H9 (cell line): Measurements from ENCODE around the gene RAPGEF3. TPM values are rescaled to one million over a fixed set of nuclear protein-coding genes. Genes with fewer than 3 reads are reported as not detected.
A peak's percentile ranks its signal among the peaks of the same experiment; 100 is the strongest.

Experiments
- DNase-seq: peaks from one replicate; pipeline ENCODE4 v3.0.0-alpha.2; 2017
- H2AFZ ChIP-seq: one replicate; pipeline ENCODE4 v1.6.1; 2013; ENCODE audit warnings: mild to moderate bottlenecking, low read length, control low read depth, moderate library complexity
- H2AK5ac ChIP-seq: 2 replicates; pipeline ENCODE4 v1.6.1; 2013; ENCODE audit warnings: low read length, control low read depth, mixed read lengths; ENCODE audit not compliant: insufficient read length
- H2BK120ac ChIP-seq: one replicate; pipeline ENCODE4 v1.6.1; 2013; ENCODE audit warnings: low read depth, mild to moderate bottlenecking, low read length, control low read depth, inconsistent platforms; ENCODE audit not compliant: poor library complexity, severe bottlenecking
- H2BK12ac ChIP-seq: 2 replicates; pipeline ENCODE4 v1.6.1; 2013; ENCODE audit warnings: low read length, control low read depth, mixed read lengths, low read depth; ENCODE audit not compliant: insufficient read length
- H2BK15ac ChIP-seq: 2 replicates; pipeline ENCODE4 v1.6.1; 2013; ENCODE audit warnings: low read depth, low read length, control low read depth
- H2BK20ac ChIP-seq: one replicate; pipeline ENCODE4 v1.6.1; 2013; ENCODE audit warnings: low read depth, mild to moderate bottlenecking, low read length, control low read depth, inconsistent platforms; ENCODE audit not compliant: poor library complexity, severe bottlenecking
- H2BK5ac ChIP-seq: 2 replicates; pipeline ENCODE4 v1.6.1; 2013; ENCODE audit warnings: low read length, control low read depth, mixed read lengths; ENCODE audit not compliant: insufficient read length
- H3K14ac ChIP-seq: 2 replicates; pipeline ENCODE4 v1.6.1; 2013; ENCODE audit warnings: low read length, control low read depth; ENCODE audit not compliant: insufficient read depth
- H3K18ac ChIP-seq: 2 replicates; pipeline ENCODE4 v1.6.1; 2013; ENCODE audit warnings: low read depth, mild to moderate bottlenecking, mixed read lengths, low read length, control low read depth; ENCODE audit not compliant: insufficient read length
- H3K23ac ChIP-seq: 2 replicates; pipeline ENCODE4 v1.6.1; 2013; ENCODE audit warnings: low read length, control low read depth, mixed read lengths, low read depth; ENCODE audit not compliant: insufficient read length
- H3K23me2 ChIP-seq: 2 replicates; pipeline ENCODE4 v1.6.1; 2013; ENCODE audit warnings: low read depth, mild to moderate bottlenecking, mixed read lengths, low read length, control low read depth; ENCODE audit not compliant: insufficient read length, poor library complexity, severe bottlenecking
- H3K27ac ChIP-seq: 2 replicates; pipeline ENCODE4 v1.5.1; 2013; ENCODE audit warnings: low read length, control low read depth, mixed read lengths, low read depth; ENCODE audit not compliant: insufficient read length
- H3K27me3 ChIP-seq: 2 replicates; pipeline ENCODE4 v1.6.1; 2013; ENCODE audit warnings: low read length, control low read depth, inconsistent platforms; ENCODE audit not compliant: insufficient read depth
- H3K4ac ChIP-seq: 2 replicates; pipeline ENCODE4 v1.6.1; 2013; ENCODE audit warnings: low read depth, mild to moderate bottlenecking, control low read depth, inconsistent platforms, low read length, moderate library complexity
- H3K4me1 ChIP-seq: 2 replicates; pipeline ENCODE4 v1.6.1; 2013; ENCODE audit warnings: low read length, control low read depth, inconsistent platforms; ENCODE audit not compliant: insufficient read depth
- H3K4me2 ChIP-seq: 2 replicates; pipeline ENCODE4 v1.6.1; 2013; ENCODE audit warnings: low read length, control low read depth, mixed read lengths; ENCODE audit not compliant: insufficient read length, insufficient read depth
- H3K56ac ChIP-seq: 2 replicates; pipeline ENCODE4 v1.6.1; 2013; ENCODE audit warnings: low read depth, mild to moderate bottlenecking, mixed read lengths, low read length, control low read depth; ENCODE audit not compliant: insufficient read length
- H3K79me1 ChIP-seq: 2 replicates; pipeline ENCODE4 v1.6.1; 2013; ENCODE audit warnings: low read depth, mild to moderate bottlenecking, moderate library complexity, low read length, control low read depth, inconsistent platforms; ENCODE audit not compliant: insufficient read depth, poor library complexity, severe bottlenecking
- H3K79me2 ChIP-seq: 2 replicates; pipeline ENCODE4 v1.6.1; 2013; ENCODE audit warnings: low read length, control low read depth, inconsistent platforms; ENCODE audit not compliant: insufficient read depth
- H3K9ac ChIP-seq: 2 replicates; pipeline ENCODE4 v1.6.1; 2013; ENCODE audit warnings: low read length, control low read depth, mixed read lengths; ENCODE audit not compliant: insufficient read length; ENCODE audit errors: extremely low read depth
- H3K9me3 ChIP-seq: one replicate; pipeline ENCODE4 v1.6.1; 2013; ENCODE audit warnings: low read depth, low read length, inconsistent platforms; ENCODE audit not compliant: control insufficient read depth
- H3T11ph ChIP-seq: one replicate; pipeline ENCODE4 v1.6.1; 2013; ENCODE audit warnings: mild to moderate bottlenecking, low read length, control low read depth, inconsistent platforms
- H4K20me1 ChIP-seq: one replicate; pipeline ENCODE4 v1.6.1; 2013; ENCODE audit not compliant: control insufficient read depth, insufficient read length, insufficient read depth
- H4K5ac ChIP-seq: 2 replicates; pipeline ENCODE4 v1.6.1; 2013; ENCODE audit warnings: low read depth, mild to moderate bottlenecking, mixed read lengths, low read length, control low read depth; ENCODE audit not compliant: insufficient read length
- H4K8ac ChIP-seq: replicated peaks from 2 replicates; pipeline ENCODE4 v1.6.1; 2013; ENCODE audit warnings: low read length, control low read depth, mixed read lengths, low read depth; ENCODE audit not compliant: insufficient read length
- H4K91ac ChIP-seq: 2 replicates; pipeline ENCODE4 v1.6.1; 2013; ENCODE audit warnings: low read depth, mild to moderate bottlenecking, moderate library complexity, mixed read lengths, low read length, control low read depth; ENCODE audit not compliant: insufficient read length
- H3K27ac Mint-ChIP-seq, 3 experiments: 2 replicates in 2 of 3; 3 replicates in 1 of 3; pipeline ENCODE4 v1.8.0; 2020 to 2021; ENCODE audit warnings: mixed read lengths in 3 of 3, mild to moderate bottlenecking in 1 of 3, moderate library complexity in 1 of 3
- H3K27me3 Mint-ChIP-seq: 2 replicates; pipeline ENCODE4 v1.8.0; 2021; ENCODE audit warnings: low read depth, mild to moderate bottlenecking, moderate library complexity, mixed read lengths
- H3K36me3 Mint-ChIP-seq, 3 experiments: 2 replicates in 2 of 3; 3 replicates in 1 of 3; pipeline ENCODE4 v1.8.0; 2020 to 2021; ENCODE audit warnings: low read depth in 3 of 3, mixed read lengths in 3 of 3; ENCODE audit not compliant: insufficient read depth in 1 of 3
- H3K4me1 Mint-ChIP-seq, 2 experiments: 2 replicates each; pipeline ENCODE4 v1.8.0; 2020; ENCODE audit warnings: mixed read lengths in 2 of 2
- H3K4me3 Mint-ChIP-seq, 2 experiments: 2 replicates in 1 of 2; 3 replicates in 1 of 2; pipeline ENCODE4 v1.8.0; 2020 to 2021; ENCODE audit warnings: mild to moderate bottlenecking in 2 of 2, mixed read lengths in 2 of 2, moderate library complexity in 1 of 2
- H3K9me3 Mint-ChIP-seq, 2 experiments: 2 replicates in 1 of 2; 3 replicates in 1 of 2; pipeline ENCODE4 v1.8.0; 2020; ENCODE audit warnings: mild to moderate bottlenecking in 2 of 2, mixed read lengths in 2 of 2, moderate library complexity in 1 of 2
- WGBS: extraction: QIAGEN DNeasy Blood & Tissue Kit; methylation state at CpG from one replicate; pipeline ENCODE4 v1.1.7; 2013; ENCODE audit warnings: missing lambda C conversion rate, low lambda C conversion rate, mixed read lengths; ENCODE audit not compliant: insufficient read length; ENCODE audit errors: extremely low coverage; 5-methylcytosine and 5-hydroxymethylcytosine counted together
- total RNA-seq: library from RNA; stranded (reverse); gene quantifications from 2 replicates; pipeline ENCODE4 v1.2.1, GENCODE V29; 2021
- TF ChIP-seq, protein P1 (sequence below): fragments of 200-600 bp; sonication (generic); conservative IDR thresholded peaks from 3 replicates; pipeline ENCODE4 v1.8.0; 2021; ENCODE audit warnings: antibody characterized with exemption, mild to moderate bottlenecking

The RAPGEF3 gene
- total RNA-seq, 1 experiment from 2014 or later: 7.4 TPM

DNA sequence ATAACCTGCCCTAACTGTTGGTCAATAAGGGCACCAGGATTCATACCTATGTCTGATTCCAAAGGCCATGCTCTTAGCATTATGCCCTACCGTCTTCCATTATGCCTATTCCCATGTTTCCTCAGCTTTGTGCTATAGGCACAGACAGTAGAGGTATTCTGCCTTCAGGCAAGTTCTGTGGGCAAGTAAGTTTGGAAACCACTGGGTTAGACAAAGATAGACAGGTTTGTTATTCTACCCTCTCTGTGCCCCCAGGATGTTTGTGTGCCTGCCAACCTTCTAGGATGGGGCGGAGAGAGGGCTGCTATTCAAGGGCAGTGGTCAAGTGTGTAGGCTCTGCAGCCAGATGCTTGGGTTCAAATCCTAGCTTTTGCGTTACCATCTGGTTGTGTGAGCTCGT lies 4.6 kb downstream of the RAPGEF3 start:
- H3K27me3 ChIP-seq: no peaks in the 10 kb centered on the region
- no peak overlapping the region for H2AK5ac ChIP-seq
- H2BK120ac ChIP-seq: no peak overlapping the region
- TF ChIP-seq, protein P1, sequence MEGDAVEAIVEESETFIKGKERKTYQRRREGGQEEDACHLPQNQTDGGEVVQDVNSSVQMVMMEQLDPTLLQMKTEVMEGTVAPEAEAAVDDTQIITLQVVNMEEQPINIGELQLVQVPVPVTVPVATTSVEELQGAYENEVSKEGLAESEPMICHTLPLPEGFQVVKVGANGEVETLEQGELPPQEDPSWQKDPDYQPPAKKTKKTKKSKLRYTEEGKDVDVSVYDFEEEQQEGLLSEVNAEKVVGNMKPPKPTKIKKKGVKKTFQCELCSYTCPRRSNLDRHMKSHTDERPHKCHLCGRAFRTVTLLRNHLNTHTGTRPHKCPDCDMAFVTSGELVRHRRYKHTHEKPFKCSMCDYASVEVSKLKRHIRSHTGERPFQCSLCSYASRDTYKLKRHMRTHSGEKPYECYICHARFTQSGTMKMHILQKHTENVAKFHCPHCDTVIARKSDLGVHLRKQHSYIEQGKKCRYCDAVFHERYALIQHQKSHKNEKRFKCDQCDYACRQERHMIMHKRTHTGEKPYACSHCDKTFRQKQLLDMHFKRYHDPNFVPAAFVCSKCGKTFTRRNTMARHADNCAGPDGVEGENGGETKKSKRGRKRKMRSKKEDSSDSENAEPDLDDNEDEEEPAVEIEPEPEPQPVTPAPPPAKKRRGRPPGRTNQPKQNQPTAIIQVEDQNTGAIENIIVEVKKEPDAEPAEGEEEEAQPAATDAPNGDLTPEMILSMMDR: no peak
- H4K8ac ChIP-seq: no peak overlapping the region
- Mint-ChIP-seq H3K27me3 (no peaks in the 10 kb centered on the region; the same call in none of the 2 replicates), H3K36me3 (peaks cover 0 to 4% (median 4%) of the 10 kb centered on the region in 3 experiments; a peak in 5 of 7 replicates), H3K4me1 (peaks cover 25 to 32% of the 10 kb centered on the region in 2 experiments), H3K9me3 (no peaks in the 10 kb centered on the region), H3K4me3 (no peak overlapping the region), H3K27ac (no peak overlapping the region)
- H3T11ph ChIP-seq: no peak overlapping the region
- H3K4ac ChIP-seq: no peak overlapping the region
- H3K14ac ChIP-seq: no peak overlapping the region
- H4K91ac ChIP-seq: peak overlapping the region; percentile 47
- no peak overlapping the region for H3K4me2 ChIP-seq
- no peaks in the 10 kb centered on the region for H3K79me1 ChIP-seq
- H2BK5ac ChIP-seq: no peak overlapping the region
- no peak overlapping the region for H3K9ac ChIP-seq
- no peak overlapping the region for H2AFZ ChIP-seq
- peak overlapping the region; percentile 63 for H3K27ac ChIP-seq
- no peak overlapping the region for H2BK15ac ChIP-seq
- no peak overlapping the region for H3K23ac ChIP-seq
- peaks cover under 1% of the 10 kb centered on the region for H3K23me2 ChIP-seq
- WGBS: no CpG with 5 or more reads among the region's 4 CpGs
- H2BK12ac ChIP-seq: peak overlapping the region; percentile 3
- H2BK20ac ChIP-seq: no peak overlapping the region
- H3K79me2 ChIP-seq: no peaks in the 10 kb centered on the region
- no peak overlapping the region for H3K18ac ChIP-seq
- H4K20me1 ChIP-seq: no peaks in the 10 kb centered on the region
- no peaks in the 10 kb centered on the region for H3K9me3 ChIP-seq
- peaks cover 25% of the 10 kb centered on the region for H3K4me1 ChIP-seq
- DNase-seq: no peak
- H3K56ac ChIP-seq: no peak overlapping the region
- no peak overlapping the region for H4K5ac ChIP-seq
